LNCAP (cell line): ENCODE data around the gene ITPKA.
A peak's percentile ranks its signal among the peaks of the same experiment; 100 is the strongest.

Experiments
- TF ChIP-seq, protein P1 (sequence below): fragments of 450-650 bp; IDR thresholded peaks from 2 replicates; pipeline ENCODE4 v1.5.1; 2017; ENCODE audit warnings: mild to moderate bottlenecking

The ITPKA gene

GRCh38 chr15:41493205-41493901, at the start of gene ITPKA:
ITPKA (plus strand) TSS chr15:41493874; CDS start chr15:41493928, 54 bp downstream.
- TF ChIP-seq, protein P1, sequence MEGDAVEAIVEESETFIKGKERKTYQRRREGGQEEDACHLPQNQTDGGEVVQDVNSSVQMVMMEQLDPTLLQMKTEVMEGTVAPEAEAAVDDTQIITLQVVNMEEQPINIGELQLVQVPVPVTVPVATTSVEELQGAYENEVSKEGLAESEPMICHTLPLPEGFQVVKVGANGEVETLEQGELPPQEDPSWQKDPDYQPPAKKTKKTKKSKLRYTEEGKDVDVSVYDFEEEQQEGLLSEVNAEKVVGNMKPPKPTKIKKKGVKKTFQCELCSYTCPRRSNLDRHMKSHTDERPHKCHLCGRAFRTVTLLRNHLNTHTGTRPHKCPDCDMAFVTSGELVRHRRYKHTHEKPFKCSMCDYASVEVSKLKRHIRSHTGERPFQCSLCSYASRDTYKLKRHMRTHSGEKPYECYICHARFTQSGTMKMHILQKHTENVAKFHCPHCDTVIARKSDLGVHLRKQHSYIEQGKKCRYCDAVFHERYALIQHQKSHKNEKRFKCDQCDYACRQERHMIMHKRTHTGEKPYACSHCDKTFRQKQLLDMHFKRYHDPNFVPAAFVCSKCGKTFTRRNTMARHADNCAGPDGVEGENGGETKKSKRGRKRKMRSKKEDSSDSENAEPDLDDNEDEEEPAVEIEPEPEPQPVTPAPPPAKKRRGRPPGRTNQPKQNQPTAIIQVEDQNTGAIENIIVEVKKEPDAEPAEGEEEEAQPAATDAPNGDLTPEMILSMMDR, result no peak

DNA sequence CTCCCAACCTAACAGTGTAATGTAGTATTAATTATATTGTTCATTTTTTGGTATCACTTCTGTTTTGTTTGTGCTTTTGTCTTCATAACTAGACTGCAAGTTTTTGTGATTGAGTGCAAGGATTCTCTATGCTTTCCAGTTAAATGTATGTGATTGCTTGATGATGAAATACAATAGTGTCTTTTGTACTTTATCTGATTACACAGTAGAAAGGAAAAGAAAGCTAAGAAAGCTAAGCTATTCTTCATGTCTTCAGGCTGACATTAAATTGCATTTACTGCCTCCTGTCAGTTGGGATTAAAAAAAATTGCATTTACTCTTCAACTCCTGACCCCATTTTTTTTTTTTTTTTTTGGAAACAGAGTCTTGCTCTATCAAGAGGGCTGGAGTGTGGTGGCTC, 48.3 kb upstream of the ITPKA start:
- TF ChIP-seq, protein P1, result no peak

- TF ChIP-seq, protein P1, result no peak
These were observed 31.4 kb upstream of the ITPKA start for GRCh38 chr15:41462084-41462795.

- TF ChIP-seq, protein P1, result no peak
These were observed 28.6 kb upstream of the ITPKA start for GRCh38 chr15:41464889-41465580.

- TF ChIP-seq, protein P1, result peak; percentile 98
These were observed 27.8 kb upstream of the ITPKA start for GRCh38 chr15:41465822-41466421.

DNA sequence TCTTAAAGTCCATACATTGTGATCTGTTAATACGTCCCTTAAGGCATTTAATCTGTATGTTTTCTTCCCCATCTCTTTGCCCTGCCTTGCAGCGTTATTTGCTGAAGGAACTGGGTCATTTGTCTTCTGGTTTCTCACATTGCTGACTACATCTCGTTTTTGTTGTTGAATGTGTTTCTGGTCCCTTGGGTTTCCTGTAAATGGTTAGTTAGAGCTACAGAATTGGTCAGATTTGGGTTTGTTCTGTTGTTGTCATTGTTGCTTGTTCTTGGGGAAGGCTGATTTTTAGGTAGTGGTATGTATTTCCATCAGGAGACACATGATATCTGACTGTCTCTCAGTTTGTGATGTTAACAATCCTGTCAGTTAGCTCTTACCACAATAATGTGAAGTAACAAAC, 27.0 kb upstream of the ITPKA start:
- TF ChIP-seq, protein P1, result no peak

DNA sequence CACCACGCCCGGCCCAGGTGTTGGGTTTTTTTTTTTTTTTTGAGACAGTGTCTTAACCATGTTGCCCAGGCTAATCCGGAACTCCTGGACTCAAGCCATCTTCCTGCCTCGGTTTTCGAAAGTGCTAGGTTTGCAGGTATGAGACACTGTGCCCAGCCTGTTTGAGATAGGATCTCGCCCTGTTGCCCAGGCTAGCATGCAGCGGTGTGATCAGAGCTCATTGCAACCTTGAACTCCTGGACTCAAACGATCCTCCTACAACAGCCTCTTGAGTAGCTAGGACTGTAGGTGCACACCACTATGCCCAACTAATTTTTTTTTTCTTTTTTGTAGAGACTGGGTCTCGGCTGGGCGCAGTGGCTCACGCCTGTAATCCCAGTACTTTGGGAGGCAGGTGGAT, 20.3 kb upstream of the ITPKA start:
- TF ChIP-seq, protein P1, result no peak
